GM19023 (cell line): ENCODE results near the gene NABP2.
"Not testable (repeated sequence)": the region's sequence is repeated elsewhere in the genome, so short reads cannot be mapped to it uniquely, and the experiment has no call there.

Source experiments
- ATAC-seq: cut with Tn5 transposase; IDR thresholded peaks from one replicate; pipeline ENCODE4 v1.9.1; 2021; ENCODE audit warnings: mild to moderate bottlenecking, moderate library complexity; ENCODE audit not compliant: unreplicated experiment

The NABP2 gene

GRCh38 chr12:56242986-56243385, 18.8 kb downstream of the NABP2 start:
- ATAC-seq, result no peak

GRCh38 chr12:56243731-56244181, 19.6 kb downstream of the NABP2 start:
- ATAC-seq, result no peak

GRCh38 chr12:56244494-56244893, 20.4 kb downstream of the NABP2 start:
- ATAC-seq, result no peak

- no peak for ATAC-seq
Observed at GRCh38 chr12:56247923-56248322, 23.8 kb downstream of the NABP2 start.

GRCh38 chr12:56248711-56249110, 24.6 kb downstream of the NABP2 start:
- no peak for ATAC-seq

- ATAC-seq, result no peak
Observed at GRCh38 chr12:56252649-56253048, 28.5 kb downstream of the NABP2 start.

GRCh38 chr12:56253091-56253490, 28.9 kb downstream of the NABP2 start:
- no peak for ATAC-seq

- ATAC-seq, result no peak
Observed at GRCh38 chr12:56255671-56256070, 31.5 kb downstream of the NABP2 start.

- ATAC-seq, result no peak
Observed at GRCh38 chr12:56256326-56256960, 32.3 kb downstream of the NABP2 start.

- no peak for ATAC-seq
Observed at GRCh38 chr12:56257071-56257470, 32.9 kb downstream of the NABP2 start.

- ATAC-seq, result peak; percentile 11
Observed at GRCh38 chr12:56257491-56258067, 33.4 kb downstream of the NABP2 start.

GRCh38 chr12:56258068-56258819, 34.1 kb downstream of the NABP2 start, which contains the start of gene ANKRD52:
Gene ANKRD52 (minus strand): TSS chr12:56258384. CDS start chr12:56258269, 115 bp downstream.
- peak; percentile 91 for ATAC-seq

GRCh38 chr12:56258820-56259183, 34.7 kb downstream of the NABP2 start:
- no peak for ATAC-seq

GRCh38 chr12:56260380-56260779, 36.2 kb downstream of the NABP2 start:
- no peak for ATAC-seq

- ATAC-seq, result no peak
Observed at GRCh38 chr12:56260921-56261320, 36.8 kb downstream of the NABP2 start.

- no peak for ATAC-seq
Observed at GRCh38 chr12:56261503-56262232, 37.5 kb downstream of the NABP2 start.

GRCh38 chr12:56262955-56263354, 38.8 kb downstream of the NABP2 start:
- not testable (repeated sequence) for ATAC-seq

- ATAC-seq, result not testable (repeated sequence)
Observed at GRCh38 chr12:56266068-56266692, 42.0 kb downstream of the NABP2 start.

GRCh38 chr12:56266693-56267442, 42.7 kb downstream of the NABP2 start, which contains the start of gene COQ10A:
Gene COQ10A (plus strand): TSS chr12:56266942. CDS start chr12:56267119, 177 bp downstream.
- ATAC-seq, result peak; percentile 93
